Brain microvascular endothelial cell (primary cell): ENCODE data around the gene SYT12.

Experiments
- DNase-seq: peaks from one replicate; pipeline ENCODE4 v3.0.0-alpha.2; 2020
- H3K27ac ChIP-seq: fragments of 250-450 bp; sonication (Bioruptor Pico); 2 replicates; pipeline ENCODE4 v1.5.1; 2020; ENCODE audit warnings: mild to moderate bottlenecking, moderate library complexity
- H3K27me3 ChIP-seq: fragments of 250-450 bp; sonication (Bioruptor Pico); replicated peaks from 2 replicates; pipeline ENCODE4 v1.5.1; 2020; ENCODE audit warnings: mild to moderate bottlenecking
- H3K36me3 ChIP-seq: fragments of 250-450 bp; sonication (Bioruptor Pico); replicated peaks from 2 replicates; pipeline ENCODE4 v1.5.1; 2020; ENCODE audit warnings: mild to moderate bottlenecking
- H3K4me3 ChIP-seq: 2 replicates; pipeline ENCODE4 v1.5.1; 2011; ENCODE audit warnings: low read depth, mild to moderate bottlenecking, control low read depth, low read length, moderate library complexity
- in situ Hi-C: cut with HindIII; loops from 2 replicates; pipeline ENCODE4 v1.10.0; 2017; ENCODE audit warnings: low sequenced_read_pairs, low pct_ligation_motif_present
- TF ChIP-seq, protein P1 (sequence below): IDR thresholded peaks from 2 replicates; pipeline ENCODE4 v1.5.1; 2011; ENCODE audit warnings: low read depth, mild to moderate bottlenecking, moderate library complexity, low read length, control low read depth, inconsistent platforms; ENCODE audit errors: missing control alignments

The SYT12 gene

GRCh38 chr11:67014343-67014742 lies 8.6 kb upstream of the SYT12 start:
- no peak overlapping the region for H3K4me3 ChIP-seq
- TF ChIP-seq, protein P1, sequence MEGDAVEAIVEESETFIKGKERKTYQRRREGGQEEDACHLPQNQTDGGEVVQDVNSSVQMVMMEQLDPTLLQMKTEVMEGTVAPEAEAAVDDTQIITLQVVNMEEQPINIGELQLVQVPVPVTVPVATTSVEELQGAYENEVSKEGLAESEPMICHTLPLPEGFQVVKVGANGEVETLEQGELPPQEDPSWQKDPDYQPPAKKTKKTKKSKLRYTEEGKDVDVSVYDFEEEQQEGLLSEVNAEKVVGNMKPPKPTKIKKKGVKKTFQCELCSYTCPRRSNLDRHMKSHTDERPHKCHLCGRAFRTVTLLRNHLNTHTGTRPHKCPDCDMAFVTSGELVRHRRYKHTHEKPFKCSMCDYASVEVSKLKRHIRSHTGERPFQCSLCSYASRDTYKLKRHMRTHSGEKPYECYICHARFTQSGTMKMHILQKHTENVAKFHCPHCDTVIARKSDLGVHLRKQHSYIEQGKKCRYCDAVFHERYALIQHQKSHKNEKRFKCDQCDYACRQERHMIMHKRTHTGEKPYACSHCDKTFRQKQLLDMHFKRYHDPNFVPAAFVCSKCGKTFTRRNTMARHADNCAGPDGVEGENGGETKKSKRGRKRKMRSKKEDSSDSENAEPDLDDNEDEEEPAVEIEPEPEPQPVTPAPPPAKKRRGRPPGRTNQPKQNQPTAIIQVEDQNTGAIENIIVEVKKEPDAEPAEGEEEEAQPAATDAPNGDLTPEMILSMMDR, result no peak
- no peak overlapping the region for H3K27ac ChIP-seq
- H3K27me3 ChIP-seq, result no peaks in the 10 kb centered on the region
- H3K36me3 ChIP-seq, result no peaks in the 10 kb centered on the region
- in situ Hi-C loops, result no loop called here
- no peak for DNase-seq

DNA sequence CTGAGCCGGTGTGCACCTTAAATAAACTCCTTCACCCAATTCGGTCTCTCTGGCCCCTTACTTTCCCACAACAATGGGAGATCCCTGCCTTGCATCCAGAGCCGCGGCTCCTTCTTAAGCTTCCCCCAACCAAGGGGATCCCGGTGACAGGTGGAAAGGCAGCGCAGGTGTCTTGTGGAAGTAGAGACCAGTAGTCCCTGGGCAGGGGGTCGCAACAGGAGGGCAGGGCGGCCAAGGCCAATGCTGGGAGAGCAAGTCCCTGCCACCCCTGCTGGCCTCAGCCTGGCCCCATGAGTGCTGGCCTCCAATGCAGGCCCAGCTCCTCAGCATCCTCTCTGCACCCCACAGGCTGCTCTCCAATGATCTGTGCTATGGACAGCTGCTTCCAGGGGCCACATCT lies 7.9 kb upstream of the SYT12 start:
- no peak overlapping the region for H3K27ac ChIP-seq
- no peak for DNase-seq
- TF ChIP-seq, protein P1, result no peak
- no peak overlapping the region for H3K4me3 ChIP-seq
- in situ Hi-C loops, result no loop called here
- H3K27me3 ChIP-seq, result no peaks in the 10 kb centered on the region
- no peaks in the 10 kb centered on the region for H3K36me3 ChIP-seq

- Histone ChIP-seq H3K27me3 (no peaks in the 10 kb centered on the region), H3K27ac (no peak overlapping the region), H3K4me3 (no peak overlapping the region), H3K36me3 (no peaks in the 10 kb centered on the region)
- in situ Hi-C loops, result no loop called here
- TF ChIP-seq, protein P1, result no peak
- DNase-seq, result no peak
Measured at GRCh38 chr11:67016550-67016949, 6.4 kb upstream of the SYT12 start.

DNA sequence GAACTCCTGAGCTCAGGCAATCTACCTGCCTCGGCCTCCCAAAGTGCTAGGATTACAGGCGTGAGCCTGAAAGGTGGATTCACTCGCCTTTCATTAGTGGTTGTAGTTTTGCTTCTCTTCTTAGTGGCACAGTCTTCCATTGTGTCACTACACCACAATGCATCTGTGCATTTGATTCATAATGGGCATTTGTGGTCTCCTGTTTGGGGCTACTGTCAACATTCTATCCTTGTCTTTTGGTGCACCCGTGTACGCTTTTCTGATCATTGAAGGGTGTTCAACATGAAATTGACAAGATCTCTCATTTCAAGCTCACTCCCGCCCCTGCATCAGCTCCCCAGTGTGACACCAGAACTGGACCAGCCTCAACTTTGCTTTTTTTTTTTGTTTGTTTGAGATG lies 2.0 kb upstream of the SYT12 start:
- no peak overlapping the region for H3K27ac ChIP-seq
- H3K36me3 ChIP-seq, result no peaks in the 10 kb centered on the region
- H3K4me3 ChIP-seq, result no peak overlapping the region
- H3K27me3 ChIP-seq, result no peaks in the 10 kb centered on the region
- DNase-seq, result no peak
- TF ChIP-seq, protein P1, result no peak
- in situ Hi-C loops, result no loop called here

DNA sequence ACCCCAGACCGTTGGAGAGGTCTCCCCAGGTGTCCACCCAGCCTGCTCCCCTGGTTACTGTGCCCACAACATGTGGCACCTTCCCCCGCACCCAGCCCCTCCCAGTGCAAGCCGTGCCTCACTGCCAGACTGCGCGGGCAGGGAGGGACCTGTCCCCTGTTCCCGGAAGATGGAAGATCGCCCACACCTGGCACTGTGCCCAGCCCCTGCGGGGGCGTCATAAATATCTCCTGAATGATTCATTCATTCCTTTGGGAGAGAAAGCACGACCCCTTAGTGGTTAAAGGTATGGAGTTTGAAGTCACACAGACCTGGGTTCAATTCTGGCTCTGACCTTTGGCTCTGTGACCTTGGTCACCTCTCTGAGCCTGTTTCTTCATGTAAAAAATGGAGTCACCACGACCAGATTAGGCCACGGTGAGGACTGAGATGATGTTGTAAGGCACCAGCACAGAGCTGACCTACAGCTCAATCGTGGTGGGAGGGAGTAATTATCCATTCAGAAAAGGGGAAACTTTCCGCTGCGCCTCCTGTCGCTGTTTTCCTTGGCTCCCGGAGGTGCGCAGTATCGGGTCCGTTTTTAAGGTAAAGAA lies 497 bp upstream of the SYT12 start:
- Histone ChIP-seq H3K36me3 (no peaks in the 10 kb centered on the region), H3K4me3 (peak overlapping the region; percentile 45), H3K27ac (no peak overlapping the region), H3K27me3 (no peaks in the 10 kb centered on the region)
- TF ChIP-seq, protein P1, result no peak
- peak; percentile 40 for DNase-seq
- in situ Hi-C loops, result no loop called here

DNA sequence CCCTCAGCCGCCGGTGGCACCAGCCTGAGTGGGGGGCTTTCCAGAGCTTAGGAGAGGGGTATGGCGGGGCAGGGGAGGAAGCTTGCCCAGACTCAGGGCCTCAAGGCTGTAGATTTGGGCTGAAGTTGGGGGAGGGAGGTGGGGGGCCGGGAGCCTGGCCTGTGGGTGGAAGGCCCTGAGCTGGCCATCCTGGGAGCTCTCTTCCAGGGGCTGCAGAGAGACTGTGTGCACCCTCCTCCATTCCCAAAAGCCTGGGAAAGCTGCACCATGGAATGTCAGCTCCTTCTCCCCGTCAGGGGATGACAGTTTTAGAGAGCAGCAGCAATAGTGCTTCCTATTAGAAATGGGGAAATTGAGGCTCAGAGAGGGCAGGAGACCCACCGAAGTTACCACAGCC lies 1.0 kb downstream of the SYT12 start:
- Histone ChIP-seq H3K36me3 (no peaks in the 10 kb centered on the region), H3K27me3 (no peaks in the 10 kb centered on the region), H3K4me3 (peak overlapping the region; percentile 46), H3K27ac (no peak overlapping the region)
- in situ Hi-C loops, result no loop called here
- TF ChIP-seq, protein P1, result no peak
- no peak for DNase-seq
